VCaP (cell line): ENCODE data around the gene PRSS8.

Source experiments
- H3K27ac ChIP-seq: fragments of 450-650 bp; 2 replicates; pipeline ENCODE4 v1.5.1; 2017
- TF ChIP-seq, protein P1 (sequence below): fragments of 450-650 bp; conservative IDR thresholded peaks from 2 replicates; pipeline ENCODE4 v1.5.1; 2017; ENCODE audit warnings: mild to moderate bottlenecking, moderate library complexity

The PRSS8 gene

DNA sequence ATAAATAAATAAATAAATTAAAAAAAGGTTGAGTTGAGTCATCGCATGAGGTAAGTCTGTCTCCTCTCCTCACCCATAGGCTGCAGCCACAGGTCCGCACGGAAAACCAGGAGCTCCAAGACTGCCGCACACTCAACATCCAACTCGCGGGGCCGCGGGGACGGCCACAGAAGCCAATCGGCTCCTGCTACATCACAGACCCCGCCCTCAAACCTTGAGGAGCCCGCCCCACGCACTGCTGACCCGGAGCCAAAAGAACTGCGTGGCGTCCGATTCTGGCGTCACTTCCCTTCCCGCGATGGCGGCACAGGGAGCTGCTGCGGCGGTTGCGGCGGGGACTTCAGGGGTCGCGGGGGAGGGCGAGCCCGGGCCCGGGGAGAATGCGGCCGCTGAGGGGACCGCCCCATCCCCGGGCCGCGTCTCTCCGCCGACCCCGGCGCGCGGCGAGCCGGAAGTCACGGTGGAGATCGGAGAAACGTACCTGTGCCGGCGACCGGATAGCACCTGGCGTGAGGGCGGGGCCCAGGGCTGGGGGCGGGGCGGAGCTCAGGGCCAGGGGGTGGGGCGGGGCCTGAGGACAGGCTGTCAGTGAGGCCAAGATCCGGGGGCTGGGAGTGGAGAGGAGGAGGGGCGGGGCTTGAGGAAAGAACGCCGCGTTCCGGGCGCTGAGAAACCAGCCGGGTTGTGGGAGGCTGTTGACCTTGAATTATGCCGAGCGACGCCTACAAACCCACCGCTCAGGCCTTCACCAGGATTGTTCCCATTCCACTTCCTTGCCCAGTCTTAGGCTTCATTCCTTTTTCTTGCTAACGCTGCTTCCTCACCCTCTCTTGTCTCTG is 17.9 kb downstream of the PRSS8 start, which contains the start of gene KAT8:
KAT8 (plus strand) TSS at position 281 of the 839 bp plus-strand sequence; CDS start at position 299, 18 bp downstream.
- TF ChIP-seq, protein P1, sequence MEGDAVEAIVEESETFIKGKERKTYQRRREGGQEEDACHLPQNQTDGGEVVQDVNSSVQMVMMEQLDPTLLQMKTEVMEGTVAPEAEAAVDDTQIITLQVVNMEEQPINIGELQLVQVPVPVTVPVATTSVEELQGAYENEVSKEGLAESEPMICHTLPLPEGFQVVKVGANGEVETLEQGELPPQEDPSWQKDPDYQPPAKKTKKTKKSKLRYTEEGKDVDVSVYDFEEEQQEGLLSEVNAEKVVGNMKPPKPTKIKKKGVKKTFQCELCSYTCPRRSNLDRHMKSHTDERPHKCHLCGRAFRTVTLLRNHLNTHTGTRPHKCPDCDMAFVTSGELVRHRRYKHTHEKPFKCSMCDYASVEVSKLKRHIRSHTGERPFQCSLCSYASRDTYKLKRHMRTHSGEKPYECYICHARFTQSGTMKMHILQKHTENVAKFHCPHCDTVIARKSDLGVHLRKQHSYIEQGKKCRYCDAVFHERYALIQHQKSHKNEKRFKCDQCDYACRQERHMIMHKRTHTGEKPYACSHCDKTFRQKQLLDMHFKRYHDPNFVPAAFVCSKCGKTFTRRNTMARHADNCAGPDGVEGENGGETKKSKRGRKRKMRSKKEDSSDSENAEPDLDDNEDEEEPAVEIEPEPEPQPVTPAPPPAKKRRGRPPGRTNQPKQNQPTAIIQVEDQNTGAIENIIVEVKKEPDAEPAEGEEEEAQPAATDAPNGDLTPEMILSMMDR, result no peak
- H3K27ac ChIP-seq, result peak within 1 kb of the TSS; percentile 81

DNA sequence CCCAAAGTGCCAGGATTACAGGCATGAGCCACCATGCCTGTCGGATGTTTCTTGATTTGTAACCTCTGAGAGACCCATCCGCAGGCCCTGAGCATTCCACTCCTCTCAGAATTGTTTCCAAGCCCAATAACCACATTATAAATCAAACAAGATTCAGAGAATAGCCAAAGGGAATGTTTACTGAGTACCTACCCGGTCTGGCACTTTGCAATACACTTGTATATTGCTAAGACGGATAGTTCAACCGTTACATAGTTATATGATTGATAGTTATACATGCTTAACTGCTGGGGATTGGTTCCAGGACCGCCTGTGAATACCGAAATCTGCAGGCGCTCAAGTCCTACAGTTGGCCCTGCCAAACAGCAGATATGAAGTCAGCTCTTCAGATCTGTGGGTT is 21.1 kb downstream of the PRSS8 start:
- no peak overlapping the region for H3K27ac ChIP-seq
- TF ChIP-seq, protein P1, result no peak

DNA sequence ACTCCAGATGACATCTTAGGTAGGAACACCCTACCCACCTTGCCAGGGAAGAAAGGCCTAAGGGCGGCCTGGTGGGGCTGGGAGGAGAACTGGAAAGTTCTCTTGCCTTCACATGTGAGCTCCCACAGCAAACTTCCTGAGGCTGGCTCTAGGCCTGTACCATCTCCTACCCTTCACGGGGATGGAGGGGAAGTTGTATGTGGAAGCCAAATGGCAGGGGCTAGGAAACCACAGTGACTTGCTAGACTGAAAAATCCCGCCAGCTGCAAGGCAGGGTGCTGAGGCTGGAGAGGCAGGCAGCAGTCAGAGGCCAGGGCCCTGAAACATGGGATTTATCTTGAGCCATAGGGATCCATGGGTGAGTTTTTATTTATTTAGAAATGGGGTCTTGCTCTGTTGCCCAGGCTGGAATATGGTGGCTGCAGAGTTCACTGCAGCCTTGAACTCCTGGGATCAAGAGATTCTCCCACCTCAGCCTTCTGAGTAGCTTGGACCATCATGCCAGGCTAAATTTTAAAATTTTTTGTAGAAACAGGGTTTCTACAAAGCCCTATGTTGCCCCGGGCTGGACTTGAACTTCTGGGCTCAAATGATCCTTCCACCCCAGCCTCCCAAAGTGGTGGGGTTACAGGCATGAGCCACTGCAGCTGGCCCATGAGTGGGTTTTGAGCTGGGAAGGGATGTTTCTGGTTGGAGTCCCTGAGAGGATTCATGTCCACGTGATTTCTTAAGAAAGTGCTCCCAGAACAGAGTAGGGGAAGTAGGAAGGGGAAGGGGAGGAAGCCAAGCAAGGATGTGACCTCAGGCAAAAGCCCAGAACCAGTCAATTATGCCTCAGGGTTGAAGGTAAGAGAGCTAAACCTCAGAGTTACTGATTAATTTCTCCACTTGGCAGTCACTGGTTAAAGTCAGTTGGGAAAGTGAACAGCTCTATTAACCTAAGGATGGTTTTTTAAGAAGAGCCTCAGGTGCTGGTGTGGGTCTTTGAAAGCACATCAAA is 22.1 kb downstream of the PRSS8 start:
- H3K27ac ChIP-seq, result no peak overlapping the region
- TF ChIP-seq, protein P1, result no peak

DNA sequence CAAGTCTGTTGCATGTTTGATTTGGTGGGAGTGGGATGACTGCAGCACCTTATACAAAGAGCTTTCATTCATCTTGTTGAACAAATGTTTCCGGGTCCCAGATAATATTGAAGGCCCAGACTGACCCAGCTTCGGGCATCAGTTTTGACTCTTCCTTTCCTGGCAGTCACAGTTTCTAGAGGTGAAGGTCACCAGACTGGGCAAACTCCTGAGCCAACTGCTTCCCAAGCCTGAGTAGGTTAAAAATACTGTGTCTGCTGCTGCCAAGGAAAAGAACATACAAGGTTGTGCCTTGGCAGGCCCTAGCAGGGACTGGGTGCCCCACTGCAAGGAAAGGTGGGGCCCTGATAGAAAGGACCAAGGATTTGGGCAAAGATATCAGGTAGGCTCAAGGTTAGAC is 22.8 kb downstream of the PRSS8 start:
- H3K27ac ChIP-seq, result no peak overlapping the region
- TF ChIP-seq, protein P1, result no peak

DNA sequence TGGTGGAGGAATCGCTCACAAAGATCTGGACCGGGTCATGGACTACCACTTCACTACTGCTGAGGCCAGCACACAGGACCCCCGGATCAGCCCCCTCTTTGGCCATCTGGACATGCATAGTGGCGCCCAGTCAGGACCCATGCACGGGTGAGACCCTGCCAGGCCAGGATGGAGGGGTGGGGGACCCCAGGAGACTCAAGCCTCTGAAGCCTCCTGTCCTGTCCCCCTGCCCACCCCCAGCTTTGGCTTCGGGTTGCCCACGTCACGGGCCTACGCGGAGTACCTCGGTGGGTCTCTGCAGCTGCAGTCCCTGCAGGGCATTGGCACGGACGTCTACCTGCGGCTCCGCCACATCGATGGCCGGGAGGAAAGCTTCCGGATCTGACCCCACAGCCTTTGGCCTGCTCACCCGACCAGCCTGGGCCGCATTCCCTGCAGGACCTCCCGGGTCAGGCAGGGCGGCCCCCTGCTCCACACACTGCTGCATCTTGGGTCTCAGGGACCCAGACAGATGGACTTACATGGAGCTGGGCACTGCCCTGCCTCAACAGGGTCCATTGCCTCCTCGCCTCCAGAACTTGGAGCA is 23.6 kb downstream of the PRSS8 start:
- TF ChIP-seq, protein P1, result no peak
- H3K27ac ChIP-seq, result no peak overlapping the region

DNA sequence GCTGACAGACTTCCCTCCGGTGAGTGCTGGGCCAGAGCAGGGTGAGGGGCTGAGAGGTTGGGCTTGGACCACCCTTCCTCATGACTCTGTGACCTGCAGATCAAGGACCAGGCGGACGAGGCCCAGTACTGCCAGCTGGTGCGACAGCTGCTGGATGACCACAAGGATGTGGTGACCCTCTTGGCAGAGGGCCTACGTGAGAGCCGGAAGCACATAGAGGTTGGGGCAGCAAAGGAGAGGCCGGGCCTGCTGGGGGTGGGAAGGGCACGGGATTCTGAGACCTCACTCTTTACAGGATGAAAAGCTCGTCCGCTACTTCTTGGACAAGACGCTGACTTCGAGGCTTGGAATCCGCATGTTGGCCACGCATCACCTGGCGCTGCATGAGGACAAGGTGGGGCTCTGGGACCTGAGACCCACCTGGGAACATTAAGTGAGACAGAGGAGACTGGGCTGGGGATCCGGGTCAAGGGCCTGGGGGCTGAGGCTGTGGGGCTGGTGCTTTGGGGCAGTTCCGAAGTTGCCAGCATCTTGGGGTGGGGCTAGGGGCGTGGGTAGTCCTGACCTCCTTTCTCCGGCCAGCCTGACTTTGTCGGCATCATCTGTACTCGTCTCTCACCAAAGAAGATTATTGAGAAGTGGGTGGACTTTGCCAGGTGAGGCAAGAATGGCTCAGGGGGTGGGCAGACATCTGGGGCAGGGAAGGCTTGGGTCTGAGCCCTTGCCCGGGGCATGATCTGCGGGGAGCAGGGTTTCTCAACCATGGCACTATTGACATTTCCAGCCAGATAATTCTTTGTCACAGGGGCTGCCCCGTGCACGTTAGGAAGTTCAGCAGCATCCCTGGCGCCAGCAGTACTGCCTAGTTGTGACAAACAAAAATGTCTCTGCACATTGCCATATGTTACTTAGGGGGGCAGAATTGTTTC is 25.2 kb downstream of the PRSS8 start:
- no peak overlapping the region for H3K27ac ChIP-seq
- TF ChIP-seq, protein P1, result no peak
